T1000 (cell line): ENCODE measurements around the gene DICER1.

Source experiments
- DNase-seq: peaks from one replicate; lab custom pipeline; 2025; ENCODE audit warnings: mixed read lengths; lab: John Stamatoyannopoulos, UW

DICER1 gene

GRCh38 chr14:95125915-95126314 is 31.4 kb downstream of the DICER1 start:
- no peak for DNase-seq

GRCh38 chr14:95125221-95125620 is 32.1 kb downstream of the DICER1 start:
- no peak for DNase-seq

GRCh38 chr14:95123891-95124579 is 33.3 kb downstream of the DICER1 start:
- DNase-seq, result no peak

- no peak for DNase-seq
These were observed 34.7 kb downstream of the DICER1 start for GRCh38 chr14:95122621-95122945.

- no peak for DNase-seq
These were observed 35.3 kb downstream of the DICER1 start for GRCh38 chr14:95121911-95122620.

GRCh38 chr14:95119336-95119735 is 38.0 kb downstream of the DICER1 start:
- no peak for DNase-seq

- DNase-seq, result no peak
These were observed 39.2 kb downstream of the DICER1 start for GRCh38 chr14:95117937-95118721.

GRCh38 chr14:95113476-95113875 is 43.9 kb downstream of the DICER1 start:
- DNase-seq, result no peak

- DNase-seq, result no peak
These were observed 45.7 kb downstream of the DICER1 start for GRCh38 chr14:95111507-95112164.

GRCh38 chr14:95110178-95110577 is 47.2 kb downstream of the DICER1 start:
- no peak for DNase-seq

GRCh38 chr14:95107711-95108110 is 49.6 kb downstream of the DICER1 start:
- DNase-seq, result no peak

GRCh38 chr14:95106971-95107370 is 50.4 kb downstream of the DICER1 start:
- DNase-seq, result no peak

GRCh38 chr14:95104911-95105310 is 52.4 kb downstream of the DICER1 start:
- DNase-seq, result no peak

- no peak for DNase-seq
These were observed 54.7 kb downstream of the DICER1 start for GRCh38 chr14:95102680-95103044.

- no peak for DNase-seq
These were observed 55.3 kb downstream of the DICER1 start for GRCh38 chr14:95101736-95102679.

GRCh38 chr14:95098984-95099599 is 58.2 kb downstream of the DICER1 start:
- no peak for DNase-seq

GRCh38 chr14:95097385-95097784 is 59.9 kb downstream of the DICER1 start:
- no peak for DNase-seq

- DNase-seq, result no peak
These were observed 60.9 kb downstream of the DICER1 start for GRCh38 chr14:95096476-95096875.

- no peak for DNase-seq
These were observed 61.3 kb downstream of the DICER1 start for GRCh38 chr14:95095996-95096395.

GRCh38 chr14:95092723-95093122 is 64.6 kb downstream of the DICER1 start:
- no peak for DNase-seq

GRCh38 chr14:95091581-95091980 is 65.7 kb downstream of the DICER1 start:
- no peak for DNase-seq
